Nephron progenitor cell (in vitro differentiated cells): ENCODE measurements around the gene ZNF440.
"Not testable (repeated sequence)": the region's sequence is repeated elsewhere in the genome, so short reads cannot be mapped to it uniquely, and the experiment has no call there.

Experiments
- DNase-seq: peaks from one replicate; pipeline ENCODE4 v3.0.0; 2021
- H3K27ac Mint-ChIP-seq: 2 replicates; pipeline ENCODE4 v1.8.0; 2021; ENCODE audit warnings: mild to moderate bottlenecking, moderate library complexity, mixed read lengths
- H3K27me3 Mint-ChIP-seq: 2 replicates; pipeline ENCODE4 v1.8.0; 2021; ENCODE audit warnings: mild to moderate bottlenecking, low read depth, mixed read lengths; ENCODE audit not compliant: poor library complexity
- H3K36me3 Mint-ChIP-seq: 2 replicates; pipeline ENCODE4 v1.8.0; 2021; ENCODE audit warnings: low read depth, mixed read lengths
- H3K4me1 Mint-ChIP-seq: 2 replicates; pipeline ENCODE4 v1.8.0; 2021; ENCODE audit warnings: mixed read lengths
- H3K4me3 Mint-ChIP-seq: 2 replicates; pipeline ENCODE4 v1.8.0; 2021; ENCODE audit warnings: mild to moderate bottlenecking, moderate library complexity, mixed read lengths
- H3K9me3 Mint-ChIP-seq: 2 replicates; pipeline ENCODE4 v1.8.0; 2021; ENCODE audit warnings: mild to moderate bottlenecking, moderate library complexity, mixed read lengths
- CTCF ChIP-seq: fragments of 200-600 bp; sonication (generic); IDR thresholded peaks from 2 replicates; pipeline ENCODE4 v1.5.0; 2021; ENCODE audit warnings: antibody characterized with exemption

The ZNF440 gene

GRCh38 chr19:11843722-11844121 is 29.6 kb downstream of the ZNF440 start:
- Mint-ChIP-seq H3K36me3 (no peaks in the 10 kb centered on the region), H3K27me3 (peaks cover 12% of the 10 kb centered on the region), H3K4me1 (peaks cover 5% of the 10 kb centered on the region), H3K27ac (peak overlapping the region; percentile 6), H3K4me3 (no peak overlapping the region), H3K9me3 (peaks cover 66% of the 10 kb centered on the region)
- TF ChIP-seq CTCF: no peak
- DNase-seq: no peak

- DNase-seq: not testable (repeated sequence)
- peaks cover 64% of the 10 kb centered on the region for H3K9me3 Mint-ChIP-seq
Measured at GRCh38 chr19:11847615-11848014, 33.5 kb downstream of the ZNF440 start.

GRCh38 chr19:11848200-11848593 is 34.1 kb downstream of the ZNF440 start:
- H3K9me3 Mint-ChIP-seq: peaks cover 62% of the 10 kb centered on the region
- TF ChIP-seq CTCF: no peak
- H3K4me3 Mint-ChIP-seq: no peak overlapping the region

More at GRCh38 chr19:11847615-11848014, 33.5 kb downstream of the ZNF440 start:
- H3K4me3 Mint-ChIP-seq, H3K4me1 Mint-ChIP-seq, H3K36me3 Mint-ChIP-seq, H3K27ac Mint-ChIP-seq: not testable (repeated sequence)
- peaks cover 11% of the 10 kb centered on the region for H3K27me3 Mint-ChIP-seq

GRCh38 chr19:11848594-11849469 is 34.8 kb downstream of the ZNF440 start, which contains the start of gene ZNF439:
ZNF439 (plus strand) TSS chr19:11848726; CDS start chr19:11848868, 142 bp downstream.
- Mint-ChIP-seq H3K36me3 (no peaks in the 10 kb centered on the region), H3K9me3 (peaks cover 63% of the 10 kb centered on the region), H3K4me1 (no peaks in the 10 kb centered on the region), H3K27me3 (peaks cover 11% of the 10 kb centered on the region), H3K4me3 (peak within 1 kb of the TSS; percentile 35), H3K27ac (no peak within 1 kb of the TSS)
- no peak for TF ChIP-seq CTCF
- DNase-seq: peak; percentile 16

More at GRCh38 chr19:11848200-11848593, 34.1 kb downstream of the ZNF440 start:
- Mint-ChIP-seq H3K27me3 (peaks cover 11% of the 10 kb centered on the region), H3K36me3 (no peaks in the 10 kb centered on the region), H3K27ac (no peak overlapping the region), H3K4me1 (peaks cover 5% of the 10 kb centered on the region)
- DNase-seq: no peak

- not testable (repeated sequence) for H3K4me3 Mint-ChIP-seq, H3K27ac Mint-ChIP-seq, H3K4me1 Mint-ChIP-seq, H3K36me3 Mint-ChIP-seq, DNase-seq
- peaks cover 11% of the 10 kb centered on the region for H3K27me3 Mint-ChIP-seq
- H3K9me3 Mint-ChIP-seq: peaks cover 62% of the 10 kb centered on the region
Measured at GRCh38 chr19:11850289-11850688, 36.2 kb downstream of the ZNF440 start.

- DNase-seq: no peak
- Mint-ChIP-seq H3K9me3 (peaks cover 58% of the 10 kb centered on the region), H3K4me1 (no peaks in the 10 kb centered on the region), H3K27ac (no peak overlapping the region), H3K36me3 (no peaks in the 10 kb centered on the region), H3K4me3 (no peak overlapping the region), H3K27me3 (peaks cover 5% of the 10 kb centered on the region)
- no peak for TF ChIP-seq CTCF
Measured at GRCh38 chr19:11853358-11853757, 39.3 kb downstream of the ZNF440 start.
